Esophagus squamous epithelium (tissue), 5 donors: Measurements from ENCODE around the gene PCDHB5. TPM values are rescaled to one million over a fixed set of nuclear protein-coding genes. Genes with fewer than 3 reads are reported as not detected.
"Not testable (repeated sequence)": the region's sequence is repeated elsewhere in the genome, so short reads cannot be mapped to it uniquely, and the experiment has no call there.

Experiments used
- DNase-seq: peaks from one replicate; lab custom pipeline; 2025; lab: John Stamatoyannopoulos, UW
- H3K27ac ChIP-seq, 4 donors: fragments of 200-600 bp; sonication (generic); one replicate each; pipeline ENCODE4 v1.5.1; 2016 to 2019; ENCODE audit warnings: mild to moderate bottlenecking in 1 of 4
- H3K27me3 ChIP-seq, 4 donors: fragments of 200-600 bp; sonication (generic); 1 replicate in 3 of 4; 2 replicates in 1 of 4; pipeline versions ENCODE4 v1.5.1 to v1.6.0; 2017 to 2021; ENCODE audit warnings: antibody characterized with exemption in 1 of 4
- H3K36me3 ChIP-seq, 3 donors: fragments of 200-600 bp; sonication (generic); one replicate each; pipeline ENCODE4 v1.5.1; 2016 to 2019
- H3K4me1 ChIP-seq, 3 donors: fragments of 200-600 bp; sonication (generic); one replicate each; pipeline ENCODE4 v1.5.1; 2017 to 2019
- H3K4me3 ChIP-seq, 4 donors: fragments of 200-600 bp; sonication (generic); 1 replicate in 3 of 4; 2 replicates in 1 of 4; pipeline ENCODE4 v1.5.1; 2016 to 2019; ENCODE audit warnings: mild to moderate bottlenecking in 2 of 4, moderate library complexity in 1 of 4
- H3K9me3 ChIP-seq, 3 donors: fragments of 200-600 bp; sonication (generic); one replicate each; pipeline ENCODE4 v1.5.1; 2016 to 2019
- POLR2A ChIP-seq, 4 donors: fragments of 450-650 bp; IDR thresholded peaks; one replicate each; pipeline ENCODE4 v1.6.1; 2017; ENCODE audit warnings: antibody characterized with exemption in 4 of 4, mild to moderate bottlenecking in 4 of 4, moderate library complexity in 3 of 4
- WGBS, 2 donors: methylation state at CpG; one replicate each; pipeline ENCODE4 v1.1.5; 2018; 5-methylcytosine and 5-hydroxymethylcytosine counted together
- intact Hi-C: fragments of 100-400 bp; cut with DNase I; formaldehyde crosslinking; loops from one replicate; pipeline ENCODE4 v1.15.0; 2022
- total RNA-seq, 4 donors: library from RNA; depleted of rRNA; stranded (reverse); fragments of >200 nt; gene quantifications; one replicate each; pipeline ENCODE4 v1.1.0, GENCODE V29; 2016
- TF ChIP-seq, protein P1 (sequence below), 6 experiments: fragments of 450-650 bp in 4 of 6; fragments of 200-600 bp in 2 of 6; sonication (generic) in 2 of 6; IDR thresholded peaks; one replicate each; pipeline ENCODE4 v1.5.1; 2016 to 2019; ENCODE audit warnings: antibody characterized with exemption in 6 of 6, mild to moderate bottlenecking in 4 of 6, moderate library complexity in 4 of 6
- donor health status: DM: yes; HTN: yes; CAD: no.

PCDHB5 gene
- total RNA-seq, 4 donors from 2014 or later: 0.11 to 1.3 (median 0.86) TPM

DNA sequence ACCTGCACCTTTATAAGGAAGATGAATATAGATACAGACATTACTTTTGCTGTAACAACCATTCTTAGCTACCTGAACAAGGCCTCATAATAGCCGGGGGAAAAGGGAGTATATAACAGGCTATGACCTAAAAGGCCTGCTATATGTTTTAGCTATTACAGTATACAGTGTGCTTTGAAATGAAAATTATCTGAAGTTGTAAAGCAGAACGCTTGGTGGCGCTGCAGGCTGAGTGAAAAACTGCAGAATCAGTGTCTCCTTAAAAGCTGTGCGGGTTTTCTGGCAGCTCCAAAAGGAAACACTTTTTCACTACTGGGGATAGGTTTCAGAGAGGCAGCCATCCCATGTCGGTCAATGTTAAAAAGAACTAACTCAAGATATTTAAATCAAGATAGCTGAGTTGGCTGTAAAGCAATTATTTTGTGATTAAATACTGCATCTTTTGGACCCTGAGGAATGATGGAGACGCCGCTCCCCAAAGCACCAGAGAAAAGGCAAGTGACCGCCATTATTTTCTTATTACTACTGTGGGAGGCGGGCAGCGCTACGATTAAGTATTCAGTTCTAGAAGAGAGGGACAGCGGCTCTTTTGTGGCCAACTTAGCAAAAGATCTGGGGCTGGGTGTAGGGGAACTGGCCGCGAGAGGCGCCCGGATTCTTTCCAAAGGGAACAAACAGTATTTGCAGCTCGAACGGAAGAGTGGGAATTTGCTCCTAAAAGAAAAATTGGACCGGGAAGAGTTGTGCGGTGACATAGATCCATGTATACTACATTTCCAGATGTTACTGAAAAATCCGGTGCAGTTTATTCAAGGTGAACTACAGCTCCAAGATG is 20.8 kb downstream of the PCDHB5 start:
- H3K36me3 ChIP-seq: no peaks in the 10 kb centered on the region
- H3K27ac ChIP-seq: no peak overlapping the region
- no peak overlapping the region for H3K4me3 ChIP-seq
- intact Hi-C loops: no loop called here
- WGBS, 2 donors: 42 to 47% methylated on average over 17 to 21 of the region's 21 CpGs
- peaks cover 0 to 19% (median 0%) of the 10 kb centered on the region in 4 donors for H3K27me3 ChIP-seq
- H3K4me1 ChIP-seq: no peaks in the 10 kb centered on the region
- DNase-seq: no peak
- peaks cover 0 to 60% (median 42%) of the 10 kb centered on the region in 3 donors for H3K9me3 ChIP-seq
- no peak for TF ChIP-seq POLR2A (IDR thresholded peaks at IDR 0.05)
- TF ChIP-seq, protein P1, sequence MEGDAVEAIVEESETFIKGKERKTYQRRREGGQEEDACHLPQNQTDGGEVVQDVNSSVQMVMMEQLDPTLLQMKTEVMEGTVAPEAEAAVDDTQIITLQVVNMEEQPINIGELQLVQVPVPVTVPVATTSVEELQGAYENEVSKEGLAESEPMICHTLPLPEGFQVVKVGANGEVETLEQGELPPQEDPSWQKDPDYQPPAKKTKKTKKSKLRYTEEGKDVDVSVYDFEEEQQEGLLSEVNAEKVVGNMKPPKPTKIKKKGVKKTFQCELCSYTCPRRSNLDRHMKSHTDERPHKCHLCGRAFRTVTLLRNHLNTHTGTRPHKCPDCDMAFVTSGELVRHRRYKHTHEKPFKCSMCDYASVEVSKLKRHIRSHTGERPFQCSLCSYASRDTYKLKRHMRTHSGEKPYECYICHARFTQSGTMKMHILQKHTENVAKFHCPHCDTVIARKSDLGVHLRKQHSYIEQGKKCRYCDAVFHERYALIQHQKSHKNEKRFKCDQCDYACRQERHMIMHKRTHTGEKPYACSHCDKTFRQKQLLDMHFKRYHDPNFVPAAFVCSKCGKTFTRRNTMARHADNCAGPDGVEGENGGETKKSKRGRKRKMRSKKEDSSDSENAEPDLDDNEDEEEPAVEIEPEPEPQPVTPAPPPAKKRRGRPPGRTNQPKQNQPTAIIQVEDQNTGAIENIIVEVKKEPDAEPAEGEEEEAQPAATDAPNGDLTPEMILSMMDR (IDR thresholded peaks at IDR 0.05): no peak

DNA sequence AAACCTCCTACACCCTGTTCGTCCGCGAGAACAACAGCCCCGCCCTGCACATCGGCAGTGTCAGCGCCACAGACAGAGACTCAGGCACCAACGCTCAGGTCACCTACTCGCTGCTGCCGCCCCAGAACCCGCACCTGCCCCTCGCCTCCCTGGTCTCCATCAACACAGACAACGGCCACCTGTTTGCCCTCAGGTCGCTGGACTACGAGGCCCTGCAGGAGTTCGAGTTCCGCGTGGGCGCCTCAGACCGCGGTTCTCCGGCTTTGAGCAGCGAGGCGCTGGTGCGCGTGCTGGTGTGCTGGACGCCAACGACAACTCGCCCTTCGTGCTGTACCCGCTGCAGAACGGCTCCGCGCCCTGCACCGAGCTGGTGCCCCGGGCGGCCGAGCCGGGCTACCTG is 22.4 kb downstream of the PCDHB5 start:
- peaks cover 0 to 44% (median 28%) of the 10 kb centered on the region in 3 donors for H3K9me3 ChIP-seq
- H3K27ac ChIP-seq, H3K27me3 ChIP-seq, intact Hi-C loops, H3K36me3 ChIP-seq, DNase-seq, H3K4me3 ChIP-seq, H3K4me1 ChIP-seq: not testable (repeated sequence)
- 40 to 43% methylated on average over 2 to 3 of the region's 38 CpGs for WGBS, 2 donors

GRCh38 chr5:141157901-141158300 is 22.9 kb downstream of the PCDHB5 start:
- H3K4me1 ChIP-seq, DNase-seq, intact Hi-C loops, H3K36me3 ChIP-seq, H3K4me3 ChIP-seq, H3K27ac ChIP-seq, H3K27me3 ChIP-seq: not testable (repeated sequence)
- H3K9me3 ChIP-seq: peaks cover 0 to 46% (median 26%) of the 10 kb centered on the region in 3 donors
- 35 to 52% methylated on average over 4 to 5 of the region's 28 CpGs for WGBS, 2 donors

DNA sequence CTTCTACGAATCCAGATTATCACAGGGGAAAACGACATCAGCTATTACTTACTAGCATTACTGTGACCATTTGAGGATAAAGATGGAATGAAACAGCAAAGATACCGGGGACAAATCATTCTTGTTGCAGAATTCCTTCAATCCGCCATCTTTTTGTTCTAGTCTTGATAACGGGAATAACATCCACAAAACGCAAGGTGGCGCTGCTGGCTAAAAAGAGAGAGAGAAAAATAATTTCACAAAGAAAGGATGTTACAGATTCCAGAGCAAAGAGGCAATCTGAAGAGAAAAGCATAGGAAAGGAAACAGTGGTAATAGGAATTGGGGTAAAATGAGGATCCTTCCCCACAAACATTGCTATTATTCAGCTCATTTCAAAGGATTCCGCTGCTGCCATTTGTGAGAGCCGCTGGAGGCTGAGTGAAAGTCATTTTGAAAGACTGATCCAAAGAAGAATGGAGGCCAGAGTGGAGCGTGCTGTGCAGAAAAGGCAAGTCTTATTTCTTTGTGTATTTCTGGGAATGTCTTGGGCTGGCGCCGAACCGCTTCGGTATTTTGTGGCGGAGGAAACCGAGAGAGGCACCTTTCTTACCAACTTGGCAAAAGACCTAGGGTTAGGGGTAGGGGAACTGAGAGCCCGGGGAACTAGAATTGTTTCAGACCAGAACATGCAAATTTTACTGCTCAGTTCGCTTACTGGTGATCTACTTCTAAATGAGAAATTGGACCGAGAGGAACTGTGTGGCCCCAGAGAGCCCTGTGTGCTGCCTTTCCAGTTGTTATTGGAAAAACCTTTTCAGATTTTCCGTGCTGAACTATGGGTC is 37.6 kb downstream of the PCDHB5 start, which contains the start of gene PCDHB7:
TSS of gene PCDHB7 (plus strand) at position 264 of the 824 bp plus-strand sequence. CDS start at position 456, 192 bp downstream.
- TF ChIP-seq POLR2A (IDR thresholded peaks at IDR 0.05): no peak
- TF ChIP-seq, protein P1 (IDR thresholded peaks at IDR 0.05): peak in 3 of 6 experiments; percentile 11 to 30 (median 16)
- peaks cover 0 to 33% (median 2%) of the 10 kb centered on the region in 4 donors for H3K27me3 ChIP-seq
- H3K4me1 ChIP-seq: no peaks in the 10 kb centered on the region
- no peaks in the 10 kb centered on the region for H3K36me3 ChIP-seq
- H3K27ac ChIP-seq: no peak within 1 kb of the TSS
- peak within 1 kb of the TSS in 1 of 4 donors; percentile 24 for H3K4me3 ChIP-seq
- peaks cover 0 to 35% (median 23%) of the 10 kb centered on the region in 3 donors for H3K9me3 ChIP-seq
- 36 to 42% methylated on average over 20 of the region's 20 CpGs for WGBS, 2 donors
- DNase-seq: no peak
- intact Hi-C loops: no loop called here

GRCh38 chr5:141174291-141175104 is 39.5 kb downstream of the PCDHB5 start:
- H3K36me3 ChIP-seq, H3K27ac ChIP-seq, intact Hi-C loops, DNase-seq, H3K4me1 ChIP-seq, H3K4me3 ChIP-seq: not testable (repeated sequence)
- Histone ChIP-seq H3K9me3 (peaks cover 0 to 50% (median 34%) of the 10 kb centered on the region in 3 donors), H3K27me3 (peaks cover 0 to 49% (median 2%) of the 10 kb centered on the region in 4 donors)
- 47 to 57% methylated on average over 35 to 41 of the region's 79 CpGs for WGBS, 2 donors

DNA sequence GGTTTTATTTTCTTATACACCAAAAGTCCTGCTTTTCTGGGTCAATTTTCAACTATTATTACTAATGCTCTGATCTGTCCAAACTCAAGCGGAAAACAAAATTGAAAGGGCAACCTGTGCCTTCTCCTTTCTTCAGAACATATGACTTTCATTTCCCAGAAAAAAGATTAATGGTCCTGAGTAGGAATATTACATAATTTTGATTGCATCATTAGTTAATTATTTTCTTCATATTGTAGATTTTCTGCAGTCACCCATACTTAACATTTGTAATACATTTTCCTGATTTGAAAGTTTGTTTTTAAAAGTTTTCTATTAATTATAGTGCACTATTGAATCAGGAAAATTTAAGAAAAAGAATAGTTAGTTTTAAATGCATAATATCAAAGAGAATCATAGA is 40.9 kb downstream of the PCDHB5 start:
- Histone ChIP-seq H3K4me3 (no peak overlapping the region), H3K4me1 (no peaks in the 10 kb centered on the region), H3K36me3 (no peaks in the 10 kb centered on the region), H3K27ac (no peak overlapping the region), H3K9me3 (peaks cover 0 to 57% (median 34%) of the 10 kb centered on the region in 3 donors), H3K27me3 (peaks cover 0 to 57% (median 2%) of the 10 kb centered on the region in 4 donors)
- no peak for TF ChIP-seq POLR2A (IDR thresholded peaks at IDR 0.05)
- TF ChIP-seq, protein P1 (IDR thresholded peaks at IDR 0.05): no peak
- intact Hi-C loops: no loop called here
- WGBS, 2 donors: 53 to 74% methylated on average over 1 of the region's 1 CpG
- no peak for DNase-seq

DNA sequence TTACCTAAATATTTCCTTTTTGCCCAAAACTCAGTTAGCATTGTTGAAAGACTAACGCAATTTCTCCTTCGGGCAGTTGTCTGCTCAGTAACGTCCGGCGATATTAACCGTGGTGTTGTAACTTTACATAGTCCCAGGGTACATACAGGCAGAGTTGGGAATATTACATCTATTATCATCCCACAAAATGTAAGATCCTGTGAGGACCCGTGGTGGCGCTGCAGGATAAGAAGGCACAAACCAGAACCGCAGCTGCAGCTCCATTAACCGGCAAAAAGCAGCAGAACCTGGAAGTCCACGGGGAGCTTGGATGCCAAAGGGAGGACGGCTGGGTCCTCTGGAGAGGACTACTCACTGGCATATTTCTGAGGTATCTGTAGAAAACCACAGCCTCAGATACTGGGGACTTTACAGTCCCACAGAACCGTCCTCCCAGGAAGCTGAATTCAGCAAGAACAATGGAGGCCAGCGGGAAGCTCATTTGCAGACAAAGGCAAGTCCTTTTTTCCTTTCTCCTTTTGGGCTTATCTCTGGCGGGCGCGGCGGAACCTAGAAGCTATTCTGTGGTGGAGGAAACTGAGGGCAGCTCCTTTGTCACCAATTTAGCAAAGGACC is 42.7 kb downstream of the PCDHB5 start, which contains the start of gene PCDHB8:
TSS of gene PCDHB8 (plus strand) at position 214 of the 615 bp plus-strand sequence. CDS start at position 459, 245 bp downstream.
- intact Hi-C loops, H3K4me3 ChIP-seq, H3K4me1 ChIP-seq, H3K27ac ChIP-seq, H3K36me3 ChIP-seq, DNase-seq: not testable (repeated sequence)
- peaks cover 0 to 65% (median 2%) of the 10 kb centered on the region in 4 donors for H3K27me3 ChIP-seq
- WGBS, 2 donors: 36 to 44% methylated on average over 13 to 14 of the region's 18 CpGs
- H3K9me3 ChIP-seq: peaks cover 0 to 60% (median 34%) of the 10 kb centered on the region in 3 donors

DNA sequence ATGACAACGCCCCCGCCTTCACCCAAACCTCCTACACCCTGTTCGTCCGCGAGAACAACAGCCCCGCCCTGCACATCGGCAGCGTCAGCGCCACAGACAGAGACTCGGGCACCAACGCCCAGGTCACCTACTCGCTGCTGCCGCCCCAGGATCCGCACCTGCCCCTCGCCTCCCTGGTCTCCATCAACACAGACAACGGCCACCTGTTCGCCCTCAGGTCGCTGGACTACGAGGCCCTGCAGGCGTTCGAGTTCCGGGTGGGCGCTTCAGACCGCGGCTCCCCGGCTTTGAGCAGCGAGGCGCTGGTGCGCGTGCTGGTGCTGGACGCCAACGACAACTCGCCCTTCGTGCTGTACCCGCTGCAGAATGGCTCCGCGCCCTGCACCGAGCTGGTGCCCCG is 44.4 kb downstream of the PCDHB5 start:
- H3K36me3 ChIP-seq, intact Hi-C loops, DNase-seq, H3K4me1 ChIP-seq, H3K4me3 ChIP-seq, H3K27ac ChIP-seq: not testable (repeated sequence)
- peaks cover 0 to 73% (median 2%) of the 10 kb centered on the region in 4 donors for H3K27me3 ChIP-seq
- H3K9me3 ChIP-seq: peaks cover 0 to 59% (median 28%) of the 10 kb centered on the region in 3 donors
- 51 to 72% methylated on average over 13 to 18 of the region's 39 CpGs for WGBS, 2 donors
